M059J (cell line): ENCODE measurements around the gene JADE1. TPM values are rescaled to one million over a fixed set of nuclear protein-coding genes. Genes with fewer than 3 reads are reported as not detected.

Experiments used
- DNase-seq: peaks from one replicate; pipeline ENCODE4 v3.0.0-alpha.2; 2012; ENCODE audit warnings: low read depth
- total RNA-seq: library from RNA; depleted of rRNA; stranded (reverse); fragments of >200 nt; shearing (Covaris generic); gene quantifications from 2 replicates; pipeline ENCODE4 v1.2.3, GENCODE V29; 2014; rRNA removed

Gene JADE1
- total RNA-seq: 9.1 and 10.6 TPM in 2 replicates

DNA sequence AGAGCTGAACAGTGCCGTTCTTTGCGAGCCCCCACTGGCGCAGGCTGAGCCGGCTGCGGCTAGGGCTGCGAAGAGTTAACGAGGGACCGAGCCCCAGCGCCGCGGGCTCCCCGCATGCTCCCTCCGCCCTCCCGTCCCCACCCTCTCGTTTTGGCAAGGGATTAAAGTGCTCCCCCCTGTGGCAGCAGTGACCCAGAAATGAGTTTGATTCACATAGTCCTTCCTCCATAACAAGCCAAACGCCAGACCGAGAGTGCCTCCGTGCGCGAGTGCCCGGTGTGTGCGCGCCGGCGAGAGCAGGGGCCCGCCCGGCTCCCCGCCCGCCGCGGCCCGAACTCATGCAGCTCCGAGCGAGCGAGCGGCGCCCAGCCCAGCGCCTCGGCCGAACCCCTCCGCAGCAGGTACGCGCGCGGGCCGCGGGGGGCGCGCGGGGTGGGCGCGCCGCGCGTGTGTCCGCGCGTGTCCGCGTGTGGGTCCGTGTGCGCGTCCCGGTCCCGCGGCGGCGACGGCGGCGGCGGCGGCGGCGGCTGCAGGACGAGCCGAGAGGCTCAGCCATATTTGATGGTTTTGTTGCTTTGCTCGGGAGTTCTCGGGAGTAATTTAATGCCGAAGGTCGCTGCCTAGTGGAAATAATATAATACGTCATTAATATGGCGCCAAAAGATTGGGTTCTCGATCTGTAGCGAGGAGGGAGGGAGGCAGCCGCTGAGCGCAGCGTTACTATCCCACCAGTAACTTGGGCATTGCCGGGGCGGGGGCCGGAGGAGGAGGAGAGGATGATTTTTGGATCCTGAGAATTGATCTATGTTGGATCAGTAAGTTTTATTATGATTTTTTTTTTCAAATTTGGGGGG, at the start of gene JADE1:
Gene JADE1, plus strand, starts transcription at position 224 of the 854 bp plus-strand sequence. CDS start 22,059 bp downstream, outside the sequence.
- peak; percentile 91 for DNase-seq

GRCh38 chr4:128766781-128767180, 42.7 kb upstream of the JADE1 start:
- DNase-seq: no peak

- DNase-seq: peak; percentile 25
These were observed 41.0 kb upstream of the JADE1 start for GRCh38 chr4:128768373-128768996.

GRCh38 chr4:128769011-128769410, 40.5 kb upstream of the JADE1 start:
- DNase-seq: no peak

DNA sequence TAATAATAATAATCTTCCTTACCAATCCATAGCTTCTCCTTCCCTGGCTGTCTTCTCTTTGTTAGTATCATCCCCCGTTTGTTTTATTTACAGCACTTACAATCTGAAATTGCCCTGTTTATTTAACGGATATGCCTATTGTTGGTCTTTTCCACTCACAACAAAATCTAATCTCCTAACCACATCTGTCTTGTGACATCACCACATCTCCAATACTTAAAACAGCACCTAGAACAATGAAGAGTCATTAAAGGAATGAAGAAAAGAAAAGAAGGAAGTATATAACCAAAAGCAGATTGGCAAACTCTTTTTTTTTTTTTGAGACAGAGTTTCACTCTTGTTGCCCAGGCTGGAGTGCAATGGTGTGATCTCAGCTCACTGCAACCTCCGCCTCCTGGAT, 38.7 kb upstream of the JADE1 start:
- DNase-seq: peak; percentile 31

DNA sequence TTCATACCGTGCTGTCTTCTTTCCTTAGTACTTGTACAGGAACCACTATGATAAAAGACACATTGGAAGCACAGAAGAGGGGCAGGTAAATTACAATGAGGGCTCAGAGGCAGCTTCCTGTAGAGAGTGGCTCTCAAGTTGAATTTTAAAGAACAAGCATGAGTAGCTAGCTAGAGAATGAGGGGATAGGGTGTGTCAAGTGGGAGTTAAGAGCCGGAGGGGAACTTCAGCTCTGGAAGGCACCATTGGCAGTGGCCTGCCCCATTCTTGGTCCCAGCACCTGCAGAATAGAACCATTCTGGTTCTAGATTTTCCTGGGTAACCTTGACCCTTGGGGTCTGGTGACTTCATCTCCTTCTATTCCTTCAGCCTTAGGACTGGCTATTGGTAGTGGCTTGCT, 34.0 kb upstream of the JADE1 start:
- DNase-seq: no peak

- no peak for DNase-seq
These were observed 33.6 kb upstream of the JADE1 start for GRCh38 chr4:128775916-128776315.

DNA sequence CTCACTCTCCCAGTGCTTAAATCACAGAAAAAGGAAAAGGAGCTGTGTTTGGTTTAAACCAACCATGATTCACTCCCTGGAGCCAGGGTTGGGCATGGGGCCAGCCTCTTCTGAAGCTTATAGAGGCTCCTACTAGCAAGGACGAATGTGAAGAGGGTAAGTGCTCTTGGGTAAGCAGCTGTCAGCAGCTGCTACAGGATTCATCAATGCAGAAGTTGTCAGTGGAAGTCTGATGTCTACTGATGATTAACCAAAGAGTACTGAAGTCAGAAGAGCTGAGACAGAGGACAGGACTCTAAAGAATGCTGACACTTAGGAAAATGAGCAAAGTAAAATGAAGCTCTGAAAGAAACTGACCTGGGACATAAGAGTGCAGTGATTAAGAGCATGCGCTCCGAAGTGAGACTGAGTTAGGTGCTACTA, 32.7 kb upstream of the JADE1 start:
- peak; percentile 81 for DNase-seq

GRCh38 chr4:128780688-128781087, 28.8 kb upstream of the JADE1 start:
- DNase-seq: no peak

- no peak for DNase-seq
These were observed 27.3 kb upstream of the JADE1 start for GRCh38 chr4:128782076-128782715.

DNA sequence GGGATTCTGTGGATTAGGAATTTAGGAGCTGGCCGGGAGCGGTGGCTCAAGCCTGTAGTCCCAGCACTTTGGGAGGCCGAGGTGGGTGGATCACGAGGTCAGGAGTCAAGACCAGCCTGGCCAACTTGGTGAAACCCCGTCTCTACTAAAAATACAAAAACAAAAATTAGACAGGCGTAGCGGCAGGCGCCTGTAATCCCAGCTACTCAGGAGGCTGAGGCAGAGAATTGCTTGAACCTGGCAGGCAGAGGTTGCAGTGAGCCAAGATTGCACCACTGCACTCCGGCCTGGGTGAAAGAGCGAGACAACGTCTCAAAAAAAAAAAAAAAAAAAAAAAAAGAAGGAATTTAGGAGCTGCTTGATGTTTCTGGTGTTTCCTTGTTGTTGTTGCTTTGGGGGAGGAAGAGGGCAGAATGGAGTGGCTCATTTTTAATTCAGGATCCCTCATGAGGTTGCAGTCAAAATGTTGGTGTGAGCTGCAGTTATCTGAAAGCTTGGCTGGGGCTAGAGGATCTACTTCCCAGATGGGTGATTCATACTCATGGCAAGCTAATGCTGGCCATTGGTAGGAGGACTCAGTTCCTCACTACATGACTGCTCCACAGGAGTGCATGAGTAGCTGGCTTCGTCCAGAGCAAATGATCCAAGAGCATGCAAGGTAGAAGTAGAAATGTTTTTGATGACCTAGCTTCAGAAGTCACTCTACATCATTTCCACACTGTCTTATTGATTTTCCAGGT, 26.5 kb upstream of the JADE1 start:
- DNase-seq: peak; percentile 12

- DNase-seq: no peak
These were observed 21.8 kb upstream of the JADE1 start for GRCh38 chr4:128787509-128788311.

DNA sequence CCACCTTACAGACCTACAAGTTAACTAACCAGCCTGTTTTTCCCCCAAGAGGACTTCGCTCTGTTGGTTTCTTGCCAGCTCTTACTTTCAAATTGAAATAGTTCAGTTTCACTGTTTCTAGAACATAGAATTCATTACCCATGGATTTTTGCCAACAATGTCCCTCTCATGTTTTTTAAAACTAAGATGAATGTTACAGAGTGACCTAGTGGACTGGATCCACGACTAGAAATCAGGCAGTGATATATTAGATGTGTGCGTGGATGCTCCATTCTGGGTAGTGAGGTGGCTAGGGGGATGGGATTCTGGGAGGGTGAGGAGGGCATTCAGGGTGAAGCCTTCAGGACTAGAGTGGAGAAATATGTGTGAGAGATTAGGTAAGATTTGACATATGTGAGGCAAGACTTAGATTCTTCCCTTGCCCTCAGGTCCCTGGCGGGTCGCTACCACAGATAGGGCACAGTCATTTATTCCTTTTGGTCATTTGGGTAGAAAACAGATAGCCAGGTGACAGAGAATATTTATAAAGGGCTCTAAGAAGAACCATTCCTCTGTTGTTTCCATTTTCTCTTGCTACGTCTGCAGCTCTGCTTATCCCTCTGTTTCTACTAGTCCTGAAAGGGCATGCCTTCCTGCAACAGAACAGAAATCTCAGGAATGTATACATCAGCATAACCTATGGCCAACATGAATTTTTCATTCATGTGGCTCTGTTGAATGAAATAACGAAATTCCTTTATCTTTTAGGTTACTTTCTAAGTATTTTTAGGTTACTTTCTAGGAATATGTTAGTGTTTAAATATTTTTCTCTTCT, 15.4 kb upstream of the JADE1 start:
- DNase-seq: no peak

DNA sequence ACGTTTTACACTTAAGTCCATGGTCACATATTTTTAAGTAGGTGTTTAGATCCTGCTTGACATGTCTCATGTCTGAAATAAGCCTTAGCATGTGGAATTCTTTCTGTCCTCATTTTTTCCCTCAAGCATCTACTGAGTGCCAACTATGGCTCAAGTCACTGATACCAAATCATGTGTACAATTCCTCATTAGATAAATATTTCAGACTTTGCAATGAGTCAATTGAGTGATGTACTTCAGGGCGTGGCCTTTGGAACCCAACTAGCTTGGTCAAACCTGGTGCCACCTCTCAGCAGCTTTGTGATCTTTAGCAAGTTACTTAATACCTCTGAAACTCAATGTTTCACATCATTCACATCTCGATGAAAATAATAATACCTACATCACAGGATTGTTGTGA, 12.6 kb upstream of the JADE1 start:
- DNase-seq: peak; percentile 5

- DNase-seq: no peak
These were observed 9.2 kb upstream of the JADE1 start for GRCh38 chr4:128800284-128800683.

DNA sequence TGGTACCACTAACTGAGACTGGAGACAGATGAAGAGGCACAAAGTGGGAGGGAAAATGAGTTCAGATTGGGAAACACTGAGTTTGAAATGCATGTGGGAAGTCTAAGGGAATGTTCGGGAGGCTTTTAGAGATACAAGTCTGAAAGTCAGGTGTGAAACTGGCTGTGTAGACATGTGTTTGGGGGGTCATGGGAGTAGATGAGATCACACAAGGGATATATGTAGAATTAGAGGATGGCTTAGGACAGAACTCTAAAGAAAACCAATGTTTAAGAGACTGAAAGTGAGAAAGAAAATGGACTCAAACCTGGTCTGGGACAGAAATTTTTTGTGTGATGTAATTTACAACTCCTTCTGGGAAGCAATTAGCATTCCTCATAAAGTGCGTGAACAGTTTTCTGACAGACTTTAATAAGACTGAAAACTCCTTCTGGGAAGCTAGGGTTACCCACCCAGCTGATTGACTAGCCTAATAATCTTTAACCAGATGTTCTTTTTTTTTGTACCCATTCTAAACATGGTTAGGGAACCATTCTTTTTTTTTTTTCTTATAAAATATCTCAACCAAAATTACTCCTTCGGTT, 8.7 kb upstream of the JADE1 start:
- DNase-seq: no peak

DNA sequence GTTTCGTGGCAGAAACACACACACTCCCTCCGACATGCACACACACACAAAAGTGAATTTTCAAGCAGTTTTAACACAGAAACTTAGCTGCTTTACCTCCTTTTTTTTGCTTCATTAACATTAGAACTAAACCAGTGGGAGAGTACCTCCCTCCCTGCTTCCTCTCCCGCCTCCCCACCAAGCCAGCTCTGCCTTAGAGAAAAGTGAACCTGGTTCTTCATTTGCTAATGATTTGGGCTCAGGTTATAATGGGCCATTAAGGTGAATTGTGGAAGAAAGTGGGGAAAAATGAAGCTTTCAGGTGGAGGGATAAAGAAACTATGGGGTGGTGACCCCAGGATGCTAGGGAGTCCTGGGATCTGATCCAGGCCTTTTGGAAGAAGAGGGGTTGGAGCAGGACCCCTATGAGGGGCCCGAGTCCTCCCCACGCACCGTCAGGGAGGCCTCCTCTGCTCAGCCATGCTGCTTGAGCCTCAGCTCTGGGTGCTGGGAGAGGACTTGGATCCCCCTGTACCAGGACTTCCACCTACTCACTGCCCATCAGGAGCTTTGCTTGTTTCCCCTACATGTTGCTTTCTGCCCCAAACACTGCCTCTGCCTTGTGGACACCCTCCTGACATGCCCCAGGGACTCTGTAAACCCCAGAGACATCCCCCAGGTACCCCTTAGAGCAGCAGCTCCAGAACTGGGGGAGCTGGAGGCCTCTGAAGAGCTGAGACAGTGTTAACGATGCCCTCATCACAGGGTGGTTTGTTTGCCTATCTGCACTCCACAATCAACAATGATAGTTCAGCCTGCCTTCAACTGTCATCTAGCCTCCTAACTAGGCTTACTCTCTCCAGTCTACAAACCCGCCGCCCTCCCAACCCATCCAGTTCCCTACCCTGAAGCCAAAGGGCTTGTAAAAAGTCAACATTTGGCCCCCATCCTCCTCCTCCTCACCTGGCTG, 6.5 kb upstream of the JADE1 start:
- no peak for DNase-seq

DNA sequence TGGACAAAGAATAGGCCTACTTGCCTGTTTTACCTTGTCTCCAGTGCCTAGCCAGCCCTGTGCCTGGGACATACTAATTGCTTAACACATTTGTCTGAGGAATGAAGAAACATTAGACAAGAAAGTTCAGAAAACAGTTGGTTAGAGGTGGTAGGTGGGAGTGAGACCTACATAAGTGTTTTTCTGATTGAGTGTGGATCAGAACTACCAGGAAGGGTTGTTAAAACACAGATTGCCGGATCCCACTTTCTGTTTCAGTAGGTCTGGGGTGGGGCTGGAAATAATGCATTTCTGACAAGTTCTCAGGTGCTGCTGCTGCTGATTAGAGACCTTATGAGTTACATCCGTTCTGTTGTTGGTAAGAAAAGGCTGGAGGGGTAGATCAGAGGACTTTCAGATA, 5.7 kb upstream of the JADE1 start:
- no peak for DNase-seq
